Measurements from ENCODE around the gene CDAN1. TPM values are rescaled to one million over a fixed set of nuclear protein-coding genes. Genes with fewer than 3 reads are reported as not detected.

The CDAN1 gene, protein sequence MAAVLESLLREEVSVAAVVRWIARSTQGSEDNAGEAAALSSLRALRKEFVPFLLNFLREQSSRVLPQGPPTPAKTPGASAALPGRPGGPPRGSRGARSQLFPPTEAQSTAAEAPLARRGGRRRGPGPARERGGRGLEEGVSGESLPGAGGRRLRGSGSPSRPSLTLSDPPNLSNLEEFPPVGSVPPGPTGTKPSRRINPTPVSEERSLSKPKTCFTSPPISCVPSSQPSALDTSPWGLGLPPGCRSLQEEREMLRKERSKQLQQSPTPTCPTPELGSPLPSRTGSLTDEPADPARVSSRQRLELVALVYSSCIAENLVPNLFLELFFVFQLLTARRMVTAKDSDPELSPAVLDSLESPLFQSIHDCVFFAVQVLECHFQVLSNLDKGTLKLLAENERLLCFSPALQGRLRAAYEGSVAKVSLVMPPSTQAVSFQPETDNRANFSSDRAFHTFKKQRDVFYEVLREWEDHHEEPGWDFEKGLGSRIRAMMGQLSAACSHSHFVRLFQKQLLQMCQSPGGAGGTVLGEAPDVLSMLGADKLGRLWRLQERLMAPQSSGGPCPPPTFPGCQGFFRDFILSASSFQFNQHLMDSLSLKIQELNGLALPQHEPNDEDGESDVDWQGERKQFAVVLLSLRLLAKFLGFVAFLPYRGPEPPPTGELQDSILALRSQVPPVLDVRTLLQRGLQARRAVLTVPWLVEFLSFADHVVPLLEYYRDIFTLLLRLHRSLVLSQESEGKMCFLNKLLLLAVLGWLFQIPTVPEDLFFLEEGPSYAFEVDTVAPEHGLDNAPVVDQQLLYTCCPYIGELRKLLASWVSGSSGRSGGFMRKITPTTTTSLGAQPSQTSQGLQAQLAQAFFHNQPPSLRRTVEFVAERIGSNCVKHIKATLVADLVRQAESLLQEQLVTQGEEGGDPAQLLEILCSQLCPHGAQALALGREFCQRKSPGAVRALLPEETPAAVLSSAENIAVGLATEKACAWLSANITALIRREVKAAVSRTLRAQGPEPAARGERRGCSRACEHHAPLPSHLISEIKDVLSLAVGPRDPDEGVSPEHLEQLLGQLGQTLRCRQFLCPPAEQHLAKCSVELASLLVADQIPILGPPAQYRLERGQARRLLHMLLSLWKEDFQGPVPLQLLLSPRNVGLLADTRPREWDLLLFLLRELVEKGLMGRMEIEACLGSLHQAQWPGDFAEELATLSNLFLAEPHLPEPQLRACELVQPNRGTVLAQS
- total RNA-seq (2022) (9.5 and 14.8 TPM in 2 replicates), Bru-seq, nascent RNA (percentile 58 among the genes with signal in this experiment), BruChase-seq, experiment 1, labeled RNA remaining after a 6-hour chase (percentile 62 among the genes with signal in this experiment), BruChase-seq, experiment 2, labeled RNA remaining after a 2-hour chase (percentile 64 among the genes with signal in this experiment)
- long read RNA-seq, full-length matches to known transcripts: 2 of 7 reads
- long read RNA-seq, partial matches to known transcripts: 1 of 7 reads
- long read RNA-seq, other reads (novel, unspliced or antisense): 4 of 7 reads

- no peaks in the 10 kb centered on the region for H3K27me3 Mint-ChIP-seq (ENCODE audit: insufficient read depth, unreplicated experiment)
- intact Hi-C loops (cut with micrococcal nuclease): no loop called here
- CTCF ChIA-PET: interaction anchor here (0.6 to 3.0 kb wide), 17 partner anchors 10 to 239 kb away, joined by 3 to 24 read pairs (median 4); no protein-coding TSS in a partner anchor
Observed at GRCh38 chr15:42736793-42737528, at the start of gene CDAN1. Gene CDAN1, minus strand, starts transcription at chr15:42737128. Its CDS starts 26 bp downstream, at chr15:42737102.

GRCh38 chr15:42785569-42785968 lies 48.6 kb upstream of the CDAN1 start:
- no TSS peak for BruUV-seq (replicated peaks)
- ChIA-PET CTCF (no interaction called here), POLR2A (no interaction called here)
- H3K4me1 Mint-ChIP-seq (ENCODE audit: insufficient read depth, unreplicated experiment): no peaks in the 10 kb centered on the region
- H3K9me3 Mint-ChIP-seq (ENCODE audit: unreplicated experiment): no peaks in the 10 kb centered on the region
- H3K27ac Mint-ChIP-seq (ENCODE audit: low read depth, unreplicated experiment): no peak overlapping the region
- peaks cover 19% of the 10 kb centered on the region for H3K36me3 Mint-ChIP-seq (ENCODE audit: insufficient read depth, unreplicated experiment)
- TF ChIP-seq CTCF (IDR thresholded peaks at IDR 0.05; ENCODE audit: unreplicated experiment): no peak
- intact Hi-C loops (cut with micrococcal nuclease): no loop called here
- no peak overlapping the region for H3K4me3 Mint-ChIP-seq (ENCODE audit: unreplicated experiment)
- no peak for DNase-seq (ENCODE audit: unreplicated experiment)
- no peaks in the 10 kb centered on the region for H3K27me3 Mint-ChIP-seq (ENCODE audit: insufficient read depth, unreplicated experiment)

More at GRCh38 chr15:42736793-42737528, at the start of gene CDAN1:
- H3K9me3 Mint-ChIP-seq (ENCODE audit: unreplicated experiment): no peaks in the 10 kb centered on the region
- H3K4me1 Mint-ChIP-seq (ENCODE audit: insufficient read depth, unreplicated experiment): no peaks in the 10 kb centered on the region
- peak within 1 kb of the TSS; percentile 75 for H3K4me3 Mint-ChIP-seq (ENCODE audit: unreplicated experiment)
- POLR2A ChIA-PET: interaction anchor here (0.5 to 2.1 kb wide), 4 partner anchors 174 to 198 kb away, joined by 3 to 7 read pairs (median 3); no protein-coding TSS in a partner anchor
- BruUV-seq (replicated peaks): no TSS peak
- no peak for TF ChIP-seq CTCF (IDR thresholded peaks at IDR 0.05; ENCODE audit: unreplicated experiment)
- H3K36me3 Mint-ChIP-seq (ENCODE audit: insufficient read depth, unreplicated experiment): peaks cover 44% of the 10 kb centered on the region
- H3K27ac Mint-ChIP-seq (ENCODE audit: low read depth, unreplicated experiment): peak within 1 kb of the TSS; percentile 12
- DNase-seq (ENCODE audit: unreplicated experiment): peak; percentile 81

GRCh38 chr15:42784705-42785104 lies 47.8 kb upstream of the CDAN1 start:
- no peak overlapping the region for H3K27ac Mint-ChIP-seq (ENCODE audit: low read depth, unreplicated experiment)
- BruUV-seq (replicated peaks): no TSS peak
- ChIA-PET POLR2A (interaction anchor here (0.6 kb wide), 2 partner anchors 28 to 265 kb away, joined by 3 to 4 read pairs; no protein-coding TSS in a partner anchor), CTCF (interaction anchor here (0.7 kb wide), 1 partner anchor 36 kb away, joined by 4 read pairs; no protein-coding TSS in a partner anchor)
- no peaks in the 10 kb centered on the region for H3K9me3 Mint-ChIP-seq (ENCODE audit: unreplicated experiment)
- DNase-seq (ENCODE audit: unreplicated experiment): no peak
- H3K4me3 Mint-ChIP-seq (ENCODE audit: unreplicated experiment): no peak overlapping the region
- no peak for TF ChIP-seq CTCF (IDR thresholded peaks at IDR 0.05; ENCODE audit: unreplicated experiment)
- peaks cover 17% of the 10 kb centered on the region for H3K36me3 Mint-ChIP-seq (ENCODE audit: insufficient read depth, unreplicated experiment)
- intact Hi-C loops (cut with micrococcal nuclease): no loop called here
- no peaks in the 10 kb centered on the region for H3K4me1 Mint-ChIP-seq (ENCODE audit: insufficient read depth, unreplicated experiment)
- H3K27me3 Mint-ChIP-seq (ENCODE audit: insufficient read depth, unreplicated experiment): no peaks in the 10 kb centered on the region
